PC-9 (cell line): ENCODE data around the gene NSMCE1. TPM values are rescaled to one million over a fixed set of nuclear protein-coding genes. Genes with fewer than 3 reads are reported as not detected.

ENCODE experiments used
- BruUV-seq: library from RNA; stranded (reverse); fragments of 400-500 nt; replicated peaks from 2 replicates; lab custom pipeline; 2021; lab: Mats Ljungman, UMichigan
- CTCF ChIA-PET: fragments of 300-600 bp; sonication (Branson Sonifier 250); formaldehyde crosslinking; loops from one replicate; lab custom pipeline; 2022; ENCODE audit warnings: antibody characterized with exemption; lab: Charles Lee
- POLR2A ChIA-PET: fragments of 300-600 bp; sonication (Branson Sonifier 250); formaldehyde crosslinking; loops from one replicate; lab custom pipeline; 2022; ENCODE audit warnings: antibody characterized with exemption; ENCODE audit not compliant: unreplicated experiment; lab: Charles Lee
- DNase-seq, 2 experiments: peaks; one replicate each; pipeline versions ENCODE4 v3.0.0 to v3.0.0-alpha.2; 2015 to 2022; ENCODE audit warnings: mixed read lengths in 1 of 2
- H2AFZ ChIP-seq: fragments of 200-600 bp; sonication (generic); 2 replicates; pipeline ENCODE4 v1.8.1; 2017; ENCODE audit warnings: antibody characterized with exemption
- H3F3A ChIP-seq: fragments of 200-600 bp; sonication (generic); 2 replicates; pipeline ENCODE4 v1.8.1; 2017; ENCODE audit warnings: antibody characterized with exemption, mild to moderate bottlenecking, low read depth; ENCODE audit not compliant: insufficient read depth
- H3K27ac ChIP-seq: fragments of 200-600 bp; sonication (generic); 2 replicates; pipeline ENCODE4 v1.6.1; 2016; ENCODE audit warnings: mixed run types
- H3K27me3 ChIP-seq: fragments of 200-600 bp; sonication (generic); 2 replicates; pipeline ENCODE4 v1.6.1; 2016; ENCODE audit warnings: low read depth, mixed run types; ENCODE audit not compliant: insufficient read depth
- H3K36me3 ChIP-seq: fragments of 200-600 bp; sonication (generic); 2 replicates; pipeline ENCODE4 v1.6.1; 2016; ENCODE audit warnings: low read depth, mixed run types
- H3K4me1 ChIP-seq: fragments of 200-600 bp; sonication (generic); replicated peaks from 2 replicates; pipeline ENCODE4 v1.6.1; 2016; ENCODE audit warnings: mixed run types; ENCODE audit not compliant: insufficient read depth
- H3K4me2 ChIP-seq: fragments of 200-600 bp; sonication (generic); 2 replicates; pipeline ENCODE4 v1.6.1; 2017; ENCODE audit warnings: mixed run types
- H3K4me3 ChIP-seq: fragments of 200-600 bp; sonication (generic); 2 replicates; pipeline ENCODE4 v1.6.1; 2016; ENCODE audit warnings: mixed run types
- H3K79me2 ChIP-seq: fragments of 200-600 bp; sonication (generic); 2 replicates; pipeline ENCODE4 v1.6.1; 2017; ENCODE audit warnings: low read depth, mixed run types
- H3K9me2 ChIP-seq: fragments of 200-600 bp; sonication (generic); 2 replicates; pipeline ENCODE4 v1.8.1; 2017; ENCODE audit warnings: mild to moderate bottlenecking; ENCODE audit not compliant: insufficient read depth
- H3K9me3 ChIP-seq: fragments of 200-600 bp; sonication (generic); 2 replicates; pipeline ENCODE4 v1.8.1; 2016; ENCODE audit warnings: low read depth; ENCODE audit not compliant: insufficient read depth
- H4K20me1 ChIP-seq: fragments of 200-600 bp; sonication (generic); 2 replicates; pipeline ENCODE4 v1.8.1; 2017; ENCODE audit not compliant: insufficient read depth
- EZH2 ChIP-seq: fragments of 200-600 bp; sonication (generic); IDR thresholded peaks from 2 replicates; pipeline ENCODE4 v1.8.0; 2017; ENCODE audit warnings: antibody characterized with exemption, low read depth
- intact Hi-C: fragments of 100-400 bp; cut with micrococcal nuclease; formaldehyde crosslinking; loops from one replicate; pipeline ENCODE4 v1.10.0; 2022; ENCODE audit not compliant: unreplicated experiment
- total RNA-seq: library from RNA; stranded (reverse); gene quantifications from 2 replicates; pipeline ENCODE4 v1.2.3, GENCODE V29; 2021
- TF ChIP-seq, protein P1 (sequence below): fragments of 200-600 bp; sonication (generic); conservative IDR thresholded peaks from 2 replicates; pipeline ENCODE4 v1.6.1; 2017; ENCODE audit warnings: mixed run types, antibody characterized with exemption, mild to moderate bottlenecking, moderate library complexity

The NSMCE1 gene
- total RNA-seq, 1 experiment from 2014 or later, result 114 TPM

DNA sequence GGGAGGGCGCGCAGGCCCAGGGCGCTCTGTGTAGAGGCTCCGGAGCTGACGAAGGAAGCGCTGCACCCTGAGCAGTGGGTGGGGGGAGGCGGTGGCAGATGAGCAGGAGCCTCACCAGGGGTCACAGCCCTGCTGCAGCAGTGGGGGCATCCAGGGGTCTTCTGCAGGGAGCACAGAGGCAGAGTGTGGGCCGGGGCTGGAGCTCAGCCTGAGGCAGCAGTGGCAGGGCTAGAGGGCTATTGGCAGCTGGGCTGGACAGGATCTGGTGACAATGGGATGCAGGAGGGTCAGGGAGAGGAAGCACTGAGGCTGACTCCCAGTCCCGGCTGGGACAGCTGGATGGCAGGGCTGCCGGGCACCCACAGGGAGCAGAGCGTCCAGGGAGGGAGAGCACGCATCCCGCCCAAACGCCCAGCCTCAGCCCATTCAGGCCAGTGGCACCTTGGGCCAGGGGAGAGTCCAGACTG lies 44.3 kb downstream of the NSMCE1 start:
- Histone ChIP-seq H3K36me3 (no peaks in the 10 kb centered on the region), H3K27ac (no peak overlapping the region), H3K9me2 (no peaks in the 10 kb centered on the region), H4K20me1 (no peaks in the 10 kb centered on the region), H3K79me2 (no peaks in the 10 kb centered on the region), H2AFZ (no peak overlapping the region), H3K27me3 (no peaks in the 10 kb centered on the region), H3K4me1 (no peaks in the 10 kb centered on the region), H3K4me3 (no peak overlapping the region), H3K9me3 (no peaks in the 10 kb centered on the region), H3F3A (no peaks in the 10 kb centered on the region), H3K4me2 (no peak overlapping the region)
- TF ChIP-seq, protein P1, sequence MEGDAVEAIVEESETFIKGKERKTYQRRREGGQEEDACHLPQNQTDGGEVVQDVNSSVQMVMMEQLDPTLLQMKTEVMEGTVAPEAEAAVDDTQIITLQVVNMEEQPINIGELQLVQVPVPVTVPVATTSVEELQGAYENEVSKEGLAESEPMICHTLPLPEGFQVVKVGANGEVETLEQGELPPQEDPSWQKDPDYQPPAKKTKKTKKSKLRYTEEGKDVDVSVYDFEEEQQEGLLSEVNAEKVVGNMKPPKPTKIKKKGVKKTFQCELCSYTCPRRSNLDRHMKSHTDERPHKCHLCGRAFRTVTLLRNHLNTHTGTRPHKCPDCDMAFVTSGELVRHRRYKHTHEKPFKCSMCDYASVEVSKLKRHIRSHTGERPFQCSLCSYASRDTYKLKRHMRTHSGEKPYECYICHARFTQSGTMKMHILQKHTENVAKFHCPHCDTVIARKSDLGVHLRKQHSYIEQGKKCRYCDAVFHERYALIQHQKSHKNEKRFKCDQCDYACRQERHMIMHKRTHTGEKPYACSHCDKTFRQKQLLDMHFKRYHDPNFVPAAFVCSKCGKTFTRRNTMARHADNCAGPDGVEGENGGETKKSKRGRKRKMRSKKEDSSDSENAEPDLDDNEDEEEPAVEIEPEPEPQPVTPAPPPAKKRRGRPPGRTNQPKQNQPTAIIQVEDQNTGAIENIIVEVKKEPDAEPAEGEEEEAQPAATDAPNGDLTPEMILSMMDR, result no peak
- TF ChIP-seq EZH2, result no peak
- ChIA-PET POLR2A (no interaction called here), CTCF (no interaction called here)
- BruUV-seq, result no TSS peak
- intact Hi-C loops, result no loop called here
- no peak for DNase-seq

DNA sequence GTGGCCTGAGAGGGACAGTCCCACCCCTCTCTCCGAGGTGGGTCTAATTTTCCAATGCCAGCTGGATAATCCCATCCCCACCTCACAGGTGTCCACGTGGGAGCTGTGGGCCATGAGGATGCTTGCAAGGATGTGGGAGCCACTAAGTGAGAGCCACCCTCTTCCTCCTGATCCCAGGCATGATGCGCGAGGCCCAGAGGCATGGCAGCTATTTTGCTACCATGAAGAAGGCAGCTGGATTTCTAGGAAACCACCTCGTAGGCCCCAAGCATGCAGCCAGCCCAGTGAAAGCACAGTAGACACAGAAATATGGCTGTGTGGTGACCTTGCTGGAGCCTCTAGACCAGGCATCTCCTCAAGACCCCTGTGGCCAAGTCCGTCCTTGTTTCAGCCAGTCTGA lies 44.9 kb downstream of the NSMCE1 start:
- Histone ChIP-seq H3F3A (no peaks in the 10 kb centered on the region), H3K36me3 (no peaks in the 10 kb centered on the region), H3K4me1 (no peaks in the 10 kb centered on the region), H3K79me2 (no peaks in the 10 kb centered on the region), H3K27ac (no peak overlapping the region), H3K4me3 (no peak overlapping the region), H3K9me2 (no peaks in the 10 kb centered on the region), H3K9me3 (no peaks in the 10 kb centered on the region), H4K20me1 (no peaks in the 10 kb centered on the region), H3K27me3 (no peaks in the 10 kb centered on the region), H3K4me2 (no peak overlapping the region), H2AFZ (no peak overlapping the region)
- intact Hi-C loops, result no loop called here
- TF ChIP-seq EZH2, result no peak
- ChIA-PET POLR2A (no interaction called here), CTCF (no interaction called here)
- no TSS peak for BruUV-seq
- DNase-seq, result no peak

DNA sequence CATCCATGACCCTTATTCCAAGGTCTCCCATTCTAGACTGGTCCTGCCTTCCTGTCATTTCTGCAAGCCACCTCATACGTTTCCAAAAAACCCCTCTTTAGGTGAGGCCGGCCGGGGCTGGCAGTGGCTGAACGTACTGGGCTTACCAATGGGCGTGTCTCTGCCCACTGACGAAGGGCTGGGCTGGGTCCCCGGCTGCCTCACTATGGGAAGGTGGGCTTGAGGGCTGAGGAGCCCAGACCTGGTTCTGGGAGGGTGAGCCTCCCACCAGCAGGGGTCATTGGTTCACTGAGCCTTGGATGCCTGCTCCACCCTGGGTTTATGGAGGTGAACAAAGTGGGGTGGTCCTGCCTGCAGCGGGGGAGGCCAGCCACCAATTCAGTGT lies 45.4 kb downstream of the NSMCE1 start:
- Histone ChIP-seq H3F3A (no peaks in the 10 kb centered on the region), H3K9me2 (no peaks in the 10 kb centered on the region), H3K4me3 (no peak overlapping the region), H3K9me3 (no peaks in the 10 kb centered on the region), H3K36me3 (no peaks in the 10 kb centered on the region), H4K20me1 (no peaks in the 10 kb centered on the region), H2AFZ (no peak overlapping the region), H3K79me2 (no peaks in the 10 kb centered on the region), H3K4me2 (no peak overlapping the region), H3K27ac (no peak overlapping the region), H3K4me1 (no peaks in the 10 kb centered on the region), H3K27me3 (no peaks in the 10 kb centered on the region)
- no peak for DNase-seq
- TF ChIP-seq, protein P1, result no peak
- no peak for TF ChIP-seq EZH2
- POLR2A ChIA-PET, result no interaction called here
- no TSS peak for BruUV-seq
- CTCF ChIA-PET, result no interaction called here
- intact Hi-C loops, result no loop called here
